IMR-90 (cell line): Measurements from ENCODE around the gene KRTAP5-5. TPM values are rescaled to one million over a fixed set of nuclear protein-coding genes. Genes with fewer than 3 reads are reported as not detected.

Source experiments
- ATAC-seq: fragments of 200-7000 bp; cut with Tn5 transposase; 2 replicates; pipeline ENCODE4 v1.9.1; 2020; ENCODE audit warnings: low read depth, mild to moderate bottlenecking, moderate library complexity
- BruUV-seq: library from RNA; stranded (reverse); fragments of 400-500 nt; replicated peaks from 2 replicates; lab custom pipeline; 2021; lab: Mats Ljungman, UMichigan
- CTCF ChIA-PET: fragments of 300-600 bp; formaldehyde crosslinking; extraction: SDS; loops from one replicate; lab custom pipeline; 2021; ENCODE audit warnings: antibody characterized with exemption; lab: Yijun Ruan, JAX
- POLR2A ChIA-PET: fragments of 300-600 bp; sonication (Branson Sonifier 250); formaldehyde crosslinking; loops from one replicate; lab custom pipeline; 2022; ENCODE audit warnings: antibody characterized with exemption; ENCODE audit not compliant: unreplicated experiment; lab: Charles Lee
- DNase-seq: peaks from one replicate; pipeline ENCODE4 v3.0.0; 2013
- H2AFZ ChIP-seq: replicated peaks from 2 replicates; pipeline ENCODE3; 2013; ENCODE audit warnings: low read length, mild to moderate bottlenecking; ENCODE audit not compliant: poor library complexity
- H2AK5ac ChIP-seq: 2 replicates; pipeline ENCODE4 v1.6.1; 2013; ENCODE audit warnings: low read depth, low read length, inconsistent platforms
- H2AK9ac ChIP-seq: replicated peaks from 2 replicates; pipeline ENCODE3; 2013; ENCODE audit warnings: mild to moderate bottlenecking, low read depth, low read length, moderate library complexity; ENCODE audit not compliant: poor library complexity
- H2BK120ac ChIP-seq: 2 replicates; pipeline ENCODE4 v1.6.1; 2013; ENCODE audit warnings: low read depth, low read length, inconsistent platforms
- H2BK15ac ChIP-seq: 3 replicates; pipeline ENCODE4 v1.6.1; 2013; ENCODE audit warnings: low read depth, low read length, inconsistent platforms
- H2BK20ac ChIP-seq: 2 replicates; pipeline ENCODE4 v1.6.1; 2013; ENCODE audit warnings: low read depth, mild to moderate bottlenecking, inconsistent platforms, low read length, moderate library complexity
- H2BK5ac ChIP-seq: 2 replicates; pipeline ENCODE4 v1.6.1; 2013; ENCODE audit warnings: mild to moderate bottlenecking, low read depth, low read length, inconsistent platforms; ENCODE audit not compliant: poor library complexity, severe bottlenecking
- H3K14ac ChIP-seq: replicated peaks from 2 replicates; pipeline ENCODE4 v1.6.1; 2013; ENCODE audit warnings: low read depth, low read length, inconsistent platforms
- H3K18ac ChIP-seq: 2 replicates; pipeline ENCODE4 v1.6.1; 2013; ENCODE audit warnings: low read depth, low read length, control low read depth
- H3K23ac ChIP-seq: 2 replicates; pipeline ENCODE4 v1.6.1; 2013; ENCODE audit warnings: low read depth, low read length, inconsistent platforms
- H3K27ac ChIP-seq: 2 replicates; pipeline ENCODE4 v1.5.1; 2013; ENCODE audit warnings: mild to moderate bottlenecking, control low read depth, low read length; ENCODE audit not compliant: insufficient read depth
- H3K27me3 ChIP-seq: 2 replicates; pipeline ENCODE4 v1.6.1; 2013; ENCODE audit warnings: low read length; ENCODE audit not compliant: control insufficient read depth, insufficient read depth
- H3K36me3 ChIP-seq: 2 replicates; pipeline ENCODE4 v1.6.1; 2013; ENCODE audit warnings: low read length, mixed read lengths; ENCODE audit not compliant: control insufficient read depth, insufficient read depth
- H3K4ac ChIP-seq: 2 replicates; pipeline ENCODE4 v1.6.1; 2013; ENCODE audit warnings: low read depth, low read length, inconsistent platforms
- H3K4me1 ChIP-seq: 2 replicates; pipeline ENCODE4 v1.6.1; 2013; ENCODE audit warnings: low read length, mixed read lengths; ENCODE audit not compliant: control insufficient read depth, insufficient read depth
- H3K4me2 ChIP-seq: 2 replicates; pipeline ENCODE4 v1.6.1; 2013; ENCODE audit warnings: low read depth, mild to moderate bottlenecking, control low read depth, low read length, moderate library complexity
- H3K4me3 ChIP-seq: 2 replicates; pipeline ENCODE4 v1.5.1; 2013; ENCODE audit warnings: low read depth, mild to moderate bottlenecking, control low read depth, low read length, moderate library complexity; ENCODE audit not compliant: insufficient read depth
- H3K56ac ChIP-seq: 2 replicates; pipeline ENCODE4 v1.6.1; 2013; ENCODE audit warnings: low read length, inconsistent platforms; ENCODE audit not compliant: insufficient read depth; ENCODE audit errors: extremely low read depth
- H3K79me1 ChIP-seq, 2 experiments: 2 replicates each; pipeline ENCODE4 v1.6.1; 2013; ENCODE audit warnings: low read length in 2 of 2, inconsistent platforms in 1 of 2, low read depth in 1 of 2
- H3K9ac ChIP-seq: 2 replicates; pipeline ENCODE4 v1.6.1; 2013; ENCODE audit warnings: low read depth, low read length, control low read depth
- H3K9me1 ChIP-seq: 2 replicates; pipeline ENCODE4 v1.6.1; 2013; ENCODE audit warnings: low read length, inconsistent platforms; ENCODE audit not compliant: insufficient read depth
- H3K9me3 ChIP-seq: 2 replicates; pipeline ENCODE4 v1.6.1; 2013; ENCODE audit warnings: low read length; ENCODE audit not compliant: control insufficient read depth, insufficient read depth
- H4K20me1 ChIP-seq: 2 replicates; pipeline ENCODE4 v1.6.1; 2013; ENCODE audit warnings: low read length, inconsistent platforms; ENCODE audit not compliant: insufficient read depth
- H4K5ac ChIP-seq: 2 replicates; pipeline ENCODE4 v1.6.1; 2013; ENCODE audit warnings: mild to moderate bottlenecking, low read depth, low read length, control low read depth
- H4K8ac ChIP-seq, 2 experiments: 2 replicates each; pipeline ENCODE4 v1.6.1; 2013; ENCODE audit warnings: low read depth in 2 of 2, low read length in 2 of 2, control low read depth in 1 of 2, inconsistent platforms in 1 of 2
- H4K91ac ChIP-seq: 2 replicates; pipeline ENCODE4 v1.6.1; 2013; ENCODE audit warnings: low read depth, low read length, inconsistent platforms; ENCODE audit not compliant: insufficient read depth
- CEBPB ChIP-seq: IDR thresholded peaks from 2 replicates; pipeline ENCODE4 v1.6.1; 2012; ENCODE audit warnings: low read depth, low read length, improper control_type of control experiment
- CTCF ChIP-seq: conservative IDR thresholded peaks from 2 replicates; pipeline ENCODE4 v1.5.1; 2012; ENCODE audit warnings: mild to moderate bottlenecking, low read depth, low read length, improper control_type of control experiment
- FOS ChIP-seq: fragments of 150-350 bp; IDR thresholded peaks from 2 replicates; pipeline ENCODE4 v1.6.1; 2016; ENCODE audit warnings: low read depth, low read length
- MAFK ChIP-seq: IDR thresholded peaks from 2 replicates; pipeline ENCODE4 v1.6.1; 2012; ENCODE audit warnings: low read depth, low read length, improper control_type of control experiment
- MAZ ChIP-seq: IDR thresholded peaks from 2 replicates; pipeline ENCODE4 v1.6.1; 2012; ENCODE audit warnings: low read depth, mild to moderate bottlenecking, low read length, improper control_type of control experiment, moderate library complexity, borderline replicate concordance
- POLR2A ChIP-seq: IDR thresholded peaks from 2 replicates; pipeline ENCODE4 v1.6.1; 2012; ENCODE audit warnings: mild to moderate bottlenecking, low read depth, low read length
- RCOR1 ChIP-seq: IDR thresholded peaks from 2 replicates; pipeline ENCODE4 v1.6.1; 2012; ENCODE audit warnings: mild to moderate bottlenecking, low read length, improper control_type of control experiment; ENCODE audit not compliant: insufficient replicate concordance
- USF2 ChIP-seq: fragments of 150-350 bp; IDR thresholded peaks from 2 replicates; pipeline ENCODE4 v1.6.1; 2017; ENCODE audit warnings: mild to moderate bottlenecking, antibody characterized with exemption, low read length, low read depth
- WGBS, 2 experiments: methylation state at CpG; one replicate each; pipeline versions ENCODE4 v1.1.5 to v1.1.7; 2013; ENCODE audit warnings: missing lambda C conversion rate in 2 of 2; ENCODE audit not compliant: insufficient read length in 1 of 2; ENCODE audit errors: extremely low coverage in 2 of 2; 5-methylcytosine and 5-hydroxymethylcytosine counted together
- dilution Hi-C: fragments of 300-500 bp; cut with HindIII; formaldehyde crosslinking; loops from one replicate; pipeline ENCODE4 v1.14.3; 2018; ENCODE audit warnings: low sequenced_read_pairs; ENCODE audit not compliant: unreplicated experiment
- in situ Hi-C: fragments of 300-500 bp; cut with MboI; formaldehyde crosslinking; loops from 3 replicates; pipeline ENCODE4 v1.14.3; 2019; ENCODE audit warnings: low sequenced_read_pairs, inconsistent platforms, mixed read lengths
- intact Hi-C: fragments of 100-400 bp; cut with micrococcal nuclease; formaldehyde crosslinking; loops from 2 replicates; pipeline ENCODE4 v1.10.0; 2022
- polyA plus RNA-seq, 3 experiments: library from polyadenylated mRNA; depleted of rRNA; stranded (reverse); fragments of >200 nt; gene quantifications; 2 replicates each; pipeline ENCODE4 v1.2.3, GENCODE V29; 2012; ENCODE audit warnings: low replicate concordance in 1 of 3
- total RNA-seq: library from RNA; depleted of rRNA; stranded (reverse); fragments of >200 nt; gene quantifications from 2 replicates; pipeline ENCODE4 v1.2.3, GENCODE V29; 2012

The KRTAP5-5 gene
- total and polyA plus RNA-seq, 2 of the 4 experiments (the other 2 are of a cell fraction): not detected

- Histone ChIP-seq H2BK5ac (no peak overlapping the region), H3K4ac (no peak overlapping the region), H2BK120ac (no peak overlapping the region), H2BK20ac (no peak overlapping the region), H3K27me3 (peaks cover 36% of the 10 kb centered on the region), H2BK15ac (no peak overlapping the region), H4K20me1 (no peaks in the 10 kb centered on the region), H3K4me2 (no peak overlapping the region), H3K23ac (no peak overlapping the region), H3K4me3 (no peak overlapping the region), H3K14ac (no peak overlapping the region), H4K91ac (no peak overlapping the region), H3K9me1 (no peaks in the 10 kb centered on the region), H2AK9ac (no peak overlapping the region), H4K5ac (no peak overlapping the region), H2AFZ (no peak overlapping the region), H3K36me3 (no peaks in the 10 kb centered on the region), H2AK5ac (no peak overlapping the region), H3K79me1 (no peaks in the 10 kb centered on the region), H3K27ac (no peak overlapping the region), H3K56ac (no peak overlapping the region), H4K8ac (no peak overlapping the region), H3K18ac (no peak overlapping the region), H3K9me3 (no peaks in the 10 kb centered on the region), H3K9ac (no peak overlapping the region), H3K4me1 (no peaks in the 10 kb centered on the region; the same call in 1 of the 2 replicates)
- no CpG with 5 or more reads among the region's 14 CpGs for WGBS, 2 experiments
- TF ChIP-seq MAZ (no peak), MAFK (no peak), USF2 (no peak), CEBPB (no peak), FOS (no peak), RCOR1 (no peak), POLR2A (no peak), CTCF (no peak)
- in situ Hi-C loops: no loop called here
- BruUV-seq: no TSS peak
- dilution Hi-C loops: no loop called here
- ATAC-seq (no peak), DNase-seq (no peak)
- ChIA-PET CTCF (no interaction called here), POLR2A (no interaction called here)
- intact Hi-C loops: no loop called here
These were observed 29.9 kb downstream of the KRTAP5-5 start for GRCh38 chr11:1659506-1659905.
